KMS-11 (cell line): ENCODE measurements around the gene CDK14.

ENCODE experiments used
- H2AFZ ChIP-seq: fragments of 200-600 bp; sonication (generic); 2 replicates; pipeline ENCODE4 v1.6.1; 2016; ENCODE audit warnings: antibody characterized with exemption, mixed run types, low read depth
- H3K27ac ChIP-seq: fragments of 200-600 bp; sonication (generic); 2 replicates; pipeline ENCODE4 v1.6.1; 2016; ENCODE audit warnings: mild to moderate bottlenecking, mixed run types
- H3K27me3 ChIP-seq: fragments of 200-600 bp; sonication (generic); 2 replicates; pipeline ENCODE4 v1.6.1; 2017; ENCODE audit warnings: mild to moderate bottlenecking, low read depth, mixed run types, moderate library complexity; ENCODE audit not compliant: insufficient read depth
- H3K36me3 ChIP-seq: fragments of 200-600 bp; sonication (generic); 2 replicates; pipeline ENCODE4 v1.6.1; 2017; ENCODE audit warnings: mild to moderate bottlenecking, mixed run types; ENCODE audit not compliant: insufficient read depth
- H3K4me1 ChIP-seq: fragments of 200-600 bp; sonication (generic); 2 replicates; pipeline ENCODE4 v1.6.1; 2016; ENCODE audit warnings: mild to moderate bottlenecking, low read depth, mixed run types; ENCODE audit not compliant: poor library complexity, severe bottlenecking
- H3K4me2 ChIP-seq: fragments of 200-600 bp; sonication (generic); 2 replicates; pipeline ENCODE4 v1.7.0; 2016; ENCODE audit warnings: mild to moderate bottlenecking, mixed run types
- H3K4me3 ChIP-seq: fragments of 200-600 bp; sonication (generic); IDR thresholded peaks from 2 replicates; pipeline ENCODE4 v1.6.1; 2017; ENCODE audit warnings: low read depth, low read length, mixed read lengths; ENCODE audit not compliant: insufficient read depth
- H3K79me2 ChIP-seq: fragments of 200-600 bp; sonication (generic); 2 replicates; pipeline ENCODE4 v1.6.1; 2016; ENCODE audit warnings: low read depth, mixed run types; ENCODE audit not compliant: insufficient read depth
- H3K9ac ChIP-seq: fragments of 200-600 bp; sonication (generic); 2 replicates; pipeline ENCODE4 v1.6.1; 2016; ENCODE audit warnings: mild to moderate bottlenecking, mixed run types
- H4K20me1 ChIP-seq: fragments of 200-600 bp; sonication (generic); 2 replicates; pipeline ENCODE4 v1.6.1; 2016; ENCODE audit warnings: mild to moderate bottlenecking, mixed run types; ENCODE audit not compliant: insufficient read depth
- TF ChIP-seq, protein P1 (sequence below): fragments of 200-600 bp; sonication (generic); conservative IDR thresholded peaks from 2 replicates; pipeline ENCODE4 v1.6.1; 2017; ENCODE audit warnings: low read depth, mild to moderate bottlenecking, antibody characterized with exemption, low read length, moderate library complexity, mixed read lengths

Gene CDK14

DNA sequence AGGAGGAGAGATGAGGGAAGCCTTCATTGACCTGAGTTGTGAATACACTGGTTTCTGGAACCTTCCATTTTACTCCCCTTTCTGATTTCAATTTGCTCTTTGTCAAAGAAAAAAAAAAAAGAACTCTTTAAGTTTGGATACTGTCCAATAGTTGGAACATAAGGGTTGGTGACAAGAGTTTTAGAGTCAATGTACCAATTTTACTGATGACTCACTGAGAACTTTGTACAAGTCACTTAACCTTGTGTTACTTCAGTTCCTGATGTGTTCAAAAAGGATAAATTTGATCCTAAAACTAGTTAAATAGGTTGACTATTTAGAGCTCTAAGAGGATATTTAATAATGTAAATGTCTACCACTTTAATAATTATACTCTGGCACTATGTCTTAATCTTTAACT, 4.1 kb upstream of the CDK14 start:
- Histone ChIP-seq H4K20me1 (no peaks in the 10 kb centered on the region), H3K4me1 (peaks cover under 1% of the 10 kb centered on the region), H3K79me2 (no peaks in the 10 kb centered on the region; the same call in 1 of the 2 replicates), H3K27me3 (no peaks in the 10 kb centered on the region), H2AFZ (no peak overlapping the region), H3K9ac (no peak overlapping the region), H3K36me3 (no peaks in the 10 kb centered on the region), H3K4me2 (no peak overlapping the region), H3K27ac (no peak overlapping the region), H3K4me3 (no peak overlapping the region)
- TF ChIP-seq, protein P1, sequence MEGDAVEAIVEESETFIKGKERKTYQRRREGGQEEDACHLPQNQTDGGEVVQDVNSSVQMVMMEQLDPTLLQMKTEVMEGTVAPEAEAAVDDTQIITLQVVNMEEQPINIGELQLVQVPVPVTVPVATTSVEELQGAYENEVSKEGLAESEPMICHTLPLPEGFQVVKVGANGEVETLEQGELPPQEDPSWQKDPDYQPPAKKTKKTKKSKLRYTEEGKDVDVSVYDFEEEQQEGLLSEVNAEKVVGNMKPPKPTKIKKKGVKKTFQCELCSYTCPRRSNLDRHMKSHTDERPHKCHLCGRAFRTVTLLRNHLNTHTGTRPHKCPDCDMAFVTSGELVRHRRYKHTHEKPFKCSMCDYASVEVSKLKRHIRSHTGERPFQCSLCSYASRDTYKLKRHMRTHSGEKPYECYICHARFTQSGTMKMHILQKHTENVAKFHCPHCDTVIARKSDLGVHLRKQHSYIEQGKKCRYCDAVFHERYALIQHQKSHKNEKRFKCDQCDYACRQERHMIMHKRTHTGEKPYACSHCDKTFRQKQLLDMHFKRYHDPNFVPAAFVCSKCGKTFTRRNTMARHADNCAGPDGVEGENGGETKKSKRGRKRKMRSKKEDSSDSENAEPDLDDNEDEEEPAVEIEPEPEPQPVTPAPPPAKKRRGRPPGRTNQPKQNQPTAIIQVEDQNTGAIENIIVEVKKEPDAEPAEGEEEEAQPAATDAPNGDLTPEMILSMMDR, result no peak

DNA sequence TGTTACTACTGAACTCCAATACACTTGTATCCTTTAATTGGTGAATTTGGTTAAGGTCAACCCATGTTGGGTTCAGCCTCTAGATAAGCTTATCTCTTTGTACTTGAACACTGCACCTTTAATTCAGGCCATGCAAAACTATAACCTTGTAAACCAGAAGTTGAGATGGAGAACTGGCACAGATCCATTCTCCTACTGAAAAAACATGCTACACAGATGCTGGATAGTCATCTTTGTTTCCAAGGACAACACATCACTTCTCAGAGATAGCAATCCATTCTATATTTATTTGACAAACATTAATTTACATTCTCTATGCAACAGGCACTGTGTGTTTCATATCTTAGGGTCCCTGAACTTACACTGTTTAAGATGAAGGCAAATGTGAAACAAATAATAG, 2.9 kb upstream of the CDK14 start:
- H3K4me3 ChIP-seq, result no peak overlapping the region
- TF ChIP-seq, protein P1, result no peak
- H3K4me2 ChIP-seq, result no peak overlapping the region
- H3K4me1 ChIP-seq, result peaks cover 12% of the 10 kb centered on the region
- no peaks in the 10 kb centered on the region; the same call in 1 of the 2 replicates for H3K79me2 ChIP-seq
- H3K9ac ChIP-seq, result no peak overlapping the region
- H3K27ac ChIP-seq, result no peak overlapping the region
- H3K27me3 ChIP-seq, result no peaks in the 10 kb centered on the region
- no peaks in the 10 kb centered on the region for H3K36me3 ChIP-seq
- no peaks in the 10 kb centered on the region for H4K20me1 ChIP-seq
- no peak overlapping the region for H2AFZ ChIP-seq

DNA sequence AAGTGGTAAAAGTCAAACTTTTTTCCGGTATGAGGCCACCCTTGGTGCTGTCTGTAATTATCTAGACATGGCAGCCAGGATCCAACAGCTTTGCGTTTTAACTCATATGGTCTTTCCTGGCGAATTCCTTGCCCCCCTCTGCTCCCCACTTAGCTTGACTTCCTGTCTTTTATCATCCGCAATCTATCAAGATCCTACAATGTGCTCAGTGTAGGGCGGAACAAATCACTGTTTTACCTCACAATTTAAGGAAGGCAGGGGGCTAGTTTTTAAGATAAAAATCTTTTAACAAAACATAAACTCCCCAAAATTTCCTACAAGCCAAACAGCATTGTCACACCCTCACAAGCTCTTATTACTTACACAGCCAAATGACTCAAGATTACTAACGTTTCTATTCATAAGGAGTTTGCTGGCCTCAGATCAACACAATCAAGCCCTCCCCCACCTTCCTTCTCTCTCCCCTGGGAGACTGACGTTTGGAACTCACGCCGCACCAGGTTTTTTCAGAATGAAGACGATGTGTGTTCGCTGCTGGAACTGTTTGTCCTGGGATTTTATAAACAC, 1.3 kb upstream of the CDK14 start:
- H3K36me3 ChIP-seq, result no peaks in the 10 kb centered on the region
- peak overlapping the region; percentile 98; the same call in 1 of the 2 replicates for H2AFZ ChIP-seq
- H3K9ac ChIP-seq, result no peak overlapping the region
- no peaks in the 10 kb centered on the region; the same call in 1 of the 2 replicates for H3K79me2 ChIP-seq
- no peak overlapping the region for H3K4me3 ChIP-seq
- TF ChIP-seq, protein P1, result no peak
- H4K20me1 ChIP-seq, result no peaks in the 10 kb centered on the region
- peaks cover 14% of the 10 kb centered on the region for H3K4me1 ChIP-seq
- H3K4me2 ChIP-seq, result peak overlapping the region; percentile 40; the same call in 1 of the 2 replicates
- H3K27me3 ChIP-seq, result no peaks in the 10 kb centered on the region
- H3K27ac ChIP-seq, result no peak overlapping the region

DNA sequence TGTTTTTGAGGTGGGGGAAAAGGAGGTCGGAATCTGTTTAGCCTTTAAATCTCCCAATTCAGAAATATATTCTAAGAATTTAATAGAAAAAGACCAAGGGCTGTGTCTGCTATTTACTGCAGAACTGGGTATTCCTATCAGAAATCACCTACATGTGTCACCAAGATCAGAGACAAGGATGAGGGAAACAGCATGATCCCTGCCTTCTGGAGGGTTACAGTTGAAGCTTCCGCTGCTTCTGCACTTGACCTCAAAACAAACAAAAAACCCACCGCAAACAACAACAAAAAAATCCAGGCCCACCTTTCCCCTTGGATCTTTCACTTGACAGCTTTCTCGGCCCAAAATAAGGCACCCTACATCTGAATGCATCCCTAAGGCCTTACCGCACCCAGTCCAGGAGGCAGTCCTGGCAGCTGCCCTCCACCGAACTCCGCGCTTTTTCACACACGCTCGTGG, 750 bp upstream of the CDK14 start:
- peaks cover 14% of the 10 kb centered on the region for H3K4me1 ChIP-seq
- peak overlapping the region; percentile 98; the same call in 1 of the 2 replicates for H2AFZ ChIP-seq
- TF ChIP-seq, protein P1, result no peak
- no peak overlapping the region for H3K9ac ChIP-seq
- no peaks in the 10 kb centered on the region for H4K20me1 ChIP-seq
- peak overlapping the region; percentile 40 for H3K4me2 ChIP-seq
- H3K27me3 ChIP-seq, result no peaks in the 10 kb centered on the region
- H3K36me3 ChIP-seq, result no peaks in the 10 kb centered on the region
- no peak overlapping the region for H3K4me3 ChIP-seq
- H3K79me2 ChIP-seq, result no peaks in the 10 kb centered on the region; the same call in 1 of the 2 replicates
- no peak overlapping the region for H3K27ac ChIP-seq
